K562 (cell line): ENCODE measurements around the gene ATP6V0D1. TPM values are rescaled to one million over a fixed set of nuclear protein-coding genes. Genes with fewer than 3 reads are reported as not detected.

Experiments used
- ARID1B ChIP-seq: fragments of 450-650 bp; IDR thresholded peaks from 2 replicates; pipeline ENCODE4 v1.6.1; 2016; ENCODE audit warnings: antibody characterized with exemption, mild to moderate bottlenecking, inconsistent platforms
- CREM ChIP-seq: IDR thresholded peaks from 2 replicates; pipeline ENCODE4 v1.6.1; 2014; ENCODE audit warnings: antibody characterized with exemption, low read depth
- CTCF ChIP-seq, 3 experiments: IDR thresholded peaks in 2 of 3; conservative IDR thresholded peaks in 1 of 3; 2 replicates each; pipeline ENCODE4 v1.5.1; 2011 to 2012; ENCODE audit warnings: low read length in 3 of 3, mild to moderate bottlenecking in 3 of 3, control low read depth in 2 of 3, improper control_type of control experiment in 1 of 3, inconsistent platforms in 1 of 3, low read depth in 1 of 3, mixed read lengths in 1 of 3, moderate library complexity in 1 of 3; ENCODE audit not compliant: insufficient read depth in 2 of 3
- ELF1 ChIP-seq: fragments of 200-800 bp; sonication (Bioruptor generic); IDR thresholded peaks from 2 replicates; pipeline ENCODE4 v1.6.1; 2016; ENCODE audit warnings: missing genetic modification characterization, missing compliant biosample characterization
- HCFC1 ChIP-seq: IDR thresholded peaks from 2 replicates; pipeline ENCODE4 v1.6.1; 2012; ENCODE audit warnings: low read depth, low read length, improper control_type of control experiment
- KAT8 ChIP-seq: fragments of 450-650 bp; IDR thresholded peaks from 2 replicates; pipeline ENCODE4 v1.6.1; 2016; ENCODE audit warnings: low read depth, mild to moderate bottlenecking
- KDM4B ChIP-seq, 2 experiments: fragments of 450-650 bp in 1 of 2; sonication (generic) in 1 of 2; IDR thresholded peaks; 2 replicates each; pipeline ENCODE4 v1.6.1; 2016 to 2017; ENCODE audit warnings: borderline replicate concordance in 2 of 2, antibody characterized with exemption in 1 of 2, low read depth in 1 of 2, mild to moderate bottlenecking in 1 of 2
- MAFF ChIP-seq: IDR thresholded peaks from 2 replicates; pipeline ENCODE4 v1.6.1; 2012; ENCODE audit warnings: low read length, improper control_type of control experiment
- MAFK ChIP-seq: IDR thresholded peaks from 2 replicates; pipeline ENCODE4 v1.6.1; 2011; ENCODE audit warnings: low read length, improper control_type of control experiment
- NR2F6 ChIP-seq: fragments of 450-650 bp; formaldehyde crosslinking; IDR thresholded peaks from 2 replicates; pipeline ENCODE4 v1.4.0; 2020; ENCODE audit warnings: mild to moderate bottlenecking
- POLR2G ChIP-seq: fragments of 200-400 bp; formaldehyde crosslinking; IDR thresholded peaks from 2 replicates; pipeline ENCODE4 v1.6.1; 2017; ENCODE audit warnings: low read depth, mild to moderate bottlenecking, antibody characterized with exemption, low read length, moderate library complexity
- RNF219 ChIP-seq: fragments of 250-450 bp; sonication (Bioruptor Pico); IDR thresholded peaks from 2 replicates; pipeline ENCODE4 v1.5.0; 2022; ENCODE audit warnings: mild to moderate bottlenecking
- SMARCE1 ChIP-seq: fragments of 450-650 bp; IDR thresholded peaks from 2 replicates; pipeline ENCODE4 v1.7.1; 2016; ENCODE audit warnings: mild to moderate bottlenecking
- TAF1 ChIP-seq: IDR thresholded peaks from 2 replicates; pipeline ENCODE4 v1.6.1; 2011; ENCODE audit warnings: mild to moderate bottlenecking, low read length, moderate library complexity; ENCODE audit not compliant: insufficient read depth, control insufficient read depth, severe bottlenecking; ENCODE audit errors: extremely low read depth
- THRAP3 ChIP-seq: fragments of 450-650 bp; IDR thresholded peaks from 2 replicates; pipeline ENCODE4 v1.6.1; 2016; ENCODE audit warnings: mild to moderate bottlenecking, inconsistent platforms, borderline replicate concordance
- ZBTB12 ChIP-seq: fragments of 250-450 bp; sonication (Bioruptor Pico); IDR thresholded peaks from 2 replicates; pipeline ENCODE4 v1.4.0; 2020
- ZNF253 ChIP-seq: fragments of 250-450 bp; sonication (Bioruptor Pico); conservative IDR thresholded peaks from 2 replicates; pipeline ENCODE4 v1.6.1; 2021; ENCODE audit warnings: mild to moderate bottlenecking
- ZNF449 ChIP-seq: fragments of 250-450 bp; sonication (Bioruptor Pico); IDR thresholded peaks from 2 replicates; pipeline ENCODE4 v1.8.0; 2022; ENCODE audit warnings: moderate library complexity, mild to moderate bottlenecking, inconsistent platforms
- ZNF586 ChIP-seq: fragments of 450-650 bp; formaldehyde crosslinking; conservative IDR thresholded peaks from 2 replicates; pipeline ENCODE4 v1.4.0; 2020; ENCODE audit warnings: mild to moderate bottlenecking, moderate library complexity
- ZNF778 ChIP-seq: fragments of 450-650 bp; formaldehyde crosslinking; IDR thresholded peaks from 2 replicates; pipeline ENCODE4 v1.4.0; 2020; ENCODE audit warnings: mild to moderate bottlenecking, moderate library complexity
- polyA plus RNA-seq, 8 experiments: library from polyadenylated mRNA; depleted of rRNA in 4 of 8; stranded (reverse) in 5 of 8; unstranded in 3 of 8; fragments of >200 nt; fragmentation: Nextera tagmentation in 2 of 8; fragmentation: Illumina TruSeq in 1 of 8; extraction: Ambion mirVana in 2 of 8; extraction: Trizol in 1 of 8; gene quantifications; 2 replicates each; pipeline versions ENCODE4 v1.2.1 to v1.2.3, GENCODE V29; 2011 to 2014; ENCODE audit warnings: inconsistent platforms in 1 of 8, missing spikeins in 1 of 8
- total RNA-seq, 7 experiments: library from RNA; depleted of rRNA in 6 of 7; stranded (reverse); fragments of >200 nt in 6 of 7; fragmentation: Illumina TruSeq in 2 of 7; extraction: Trizol in 2 of 7; gene quantifications; 2 replicates each; pipeline versions ENCODE4 v1.2.1 to v1.2.3, GENCODE V29; 2011 to 2021; ENCODE audit warnings: low replicate concordance in 1 of 7

The ATP6V0D1 gene
- total and polyA plus RNA-seq, 9 of the 15 experiments (the other 6 are each of a cell fraction or from before 2014, with no cell fraction given): 23.2 to 69.7 (median 45.6) TPM

GRCh38 chr16:67504031-67505021 lies 23.4 kb upstream of the ATP6V0D1 start (continued):
- TF ChIP-seq ZNF586 (CRISPR knock-in tag): no peak
- peak; percentile 88 for TF ChIP-seq ELF1 (tag)
- no peak for TF ChIP-seq POLR2G
- no peak for TF ChIP-seq ZNF253 (CRISPR knock-in tag)
- TF ChIP-seq ZNF449: no peak
- TF ChIP-seq MAFK: 0 out of 2 replicates have a peak, but pooled peaks have one; percentile 7
- TF ChIP-seq CTCF (IDR thresholded peaks at IDR 0.05 in 2 of 3, conservative IDR thresholded peaks at IDR 0.05 in 1 of 3; ENCODE audit: insufficient read depth in 2 of 3, low read depth in 1 of 3, low read length in 3 of 3): peak in 1 of 3 experiments; percentile 2; a peak in 1 of 6 replicates
- no peak for TF ChIP-seq THRAP3
- TF ChIP-seq KAT8: no peak
- no peak for TF ChIP-seq MAFF
- TF ChIP-seq ZNF778 (CRISPR knock-in tag): no peak
- no peak for TF ChIP-seq ZBTB12 (CRISPR knock-in tag)
- no peak for TF ChIP-seq TAF1
- 0 out of 2 replicates have a peak, but pooled peaks have one; percentile 40 for TF ChIP-seq CREM
- no peak for TF ChIP-seq NR2F6 (CRISPR knock-in tag)
- peak; percentile 59 for TF ChIP-seq SMARCE1
- TF ChIP-seq ARID1B: no peak; the same call in 1 of the 2 replicates
- TF ChIP-seq HCFC1: no peak
- TF ChIP-seq KDM4B (IDR thresholded peaks at IDR 0.05; ENCODE audit: borderline replicate concordance in 2 of 2, low read depth in 1 of 2): no peak
- TF ChIP-seq RNF219 (CRISPR knock-in tag): no peak
